ENCODE measurements around the gene MAZ.
"Not testable (repeated sequence)": the region's sequence is repeated elsewhere in the genome, so short reads cannot be mapped to it uniquely, and the experiment has no call there.

MAZ gene

GRCh38 chr16:29806099-29806579 is at the start of gene MAZ:
Gene MAZ (plus strand): TSS chr16:29806529. CDS start chr16:29806702, 173 bp downstream.
- peak; percentile 93 for DNase-seq

DNA sequence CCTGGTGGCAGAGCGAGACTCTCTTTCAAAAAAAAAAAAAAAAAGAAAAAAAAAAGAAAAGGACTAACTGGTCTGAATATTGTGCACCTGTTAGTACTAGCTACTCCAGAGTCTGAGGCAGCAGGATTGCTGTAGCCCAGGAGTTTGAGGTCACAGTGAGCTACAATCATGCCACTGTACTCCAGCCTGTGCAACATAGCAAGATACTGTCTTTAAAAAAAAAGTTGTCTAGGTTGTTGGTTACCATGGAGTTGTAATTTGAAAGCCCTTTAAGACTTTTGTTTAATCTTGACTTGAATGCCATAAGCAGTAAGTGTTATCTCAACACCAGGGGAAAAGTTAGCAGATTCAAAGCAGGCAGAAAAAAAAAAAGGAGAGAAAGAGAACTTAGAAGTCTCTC is 49.7 kb upstream of the MAZ start:
- peak; percentile 80 for DNase-seq

DNA sequence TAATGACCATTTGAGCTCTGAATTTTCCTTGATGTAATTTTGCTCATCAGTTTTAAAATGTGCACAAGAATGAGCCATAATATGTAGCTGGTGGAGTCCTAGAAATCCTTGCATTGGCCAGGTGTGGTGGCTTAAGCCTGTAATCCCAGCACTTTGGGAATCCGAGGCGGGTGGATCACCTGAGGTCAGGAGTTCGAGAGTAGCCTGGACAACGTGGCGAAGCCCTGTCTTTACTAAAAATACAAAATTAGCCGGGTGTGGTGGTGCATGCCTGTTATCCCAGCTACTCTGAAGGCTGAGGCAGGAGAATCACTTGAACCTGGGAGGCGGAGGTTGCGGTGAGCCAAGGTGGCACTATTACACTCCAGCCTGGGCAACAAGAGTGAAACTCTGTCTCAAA is 49.2 kb upstream of the MAZ start:
- not testable (repeated sequence) for DNase-seq

- peak; percentile 84 for DNase-seq
Measured at GRCh38 chr16:29757950-29758466, 48.3 kb upstream of the MAZ start.

GRCh38 chr16:29760567-29761279 is 45.6 kb upstream of the MAZ start:
- no peak for DNase-seq

- not testable (repeated sequence) for DNase-seq
Measured at GRCh38 chr16:29761280-29761651, 45.1 kb upstream of the MAZ start.

DNA sequence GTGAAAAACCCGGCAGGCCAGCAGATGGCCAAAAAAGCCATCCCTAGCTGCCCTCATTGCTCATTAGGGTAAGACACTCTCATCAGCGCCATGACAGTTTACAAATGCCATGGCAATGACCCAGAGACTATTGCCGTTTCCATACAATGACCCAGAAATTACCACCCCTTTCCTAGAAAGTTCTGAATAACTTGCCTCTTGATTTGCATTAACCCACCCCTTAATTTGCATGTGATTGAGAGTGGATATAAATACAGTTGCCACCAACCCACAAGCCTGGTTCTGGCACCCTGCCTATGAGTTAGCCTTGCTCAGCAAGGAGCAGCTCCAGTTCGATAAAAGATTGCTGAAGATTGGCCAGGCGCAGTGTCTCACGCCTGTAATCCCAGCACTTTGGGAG is 44.4 kb upstream of the MAZ start:
- peak; percentile 93 for DNase-seq

GRCh38 chr16:29763326-29763725 is 43.0 kb upstream of the MAZ start:
- no peak for DNase-seq

- no peak for DNase-seq
Measured at GRCh38 chr16:29765167-29766032, 40.9 kb upstream of the MAZ start.

GRCh38 chr16:29766571-29766970 is 39.8 kb upstream of the MAZ start:
- DNase-seq = no peak

DNA sequence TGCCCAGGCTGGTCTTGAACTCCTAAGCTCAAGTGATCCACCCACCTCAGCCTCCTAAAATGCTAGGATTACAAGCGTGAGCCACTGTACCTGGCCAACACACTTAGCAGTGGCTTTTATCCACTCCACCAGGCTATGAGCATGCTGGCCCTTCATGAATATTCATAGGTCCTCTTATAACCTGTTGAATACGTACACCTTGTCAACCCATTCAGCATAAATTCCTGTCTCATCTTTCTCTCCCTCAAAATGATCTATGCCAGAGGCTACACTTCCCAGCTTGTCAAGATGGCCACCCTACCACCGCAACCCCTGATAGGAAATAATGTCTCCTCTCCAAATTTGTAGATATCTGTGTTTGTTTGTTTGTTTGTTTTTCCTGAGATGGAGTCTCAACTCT is 39.3 kb upstream of the MAZ start:
- no peak for DNase-seq

- DNase-seq = no peak
Measured at GRCh38 chr16:29769507-29769906, 36.8 kb upstream of the MAZ start.

- no peak for DNase-seq
Measured at GRCh38 chr16:29770250-29770929, 35.9 kb upstream of the MAZ start.

DNA sequence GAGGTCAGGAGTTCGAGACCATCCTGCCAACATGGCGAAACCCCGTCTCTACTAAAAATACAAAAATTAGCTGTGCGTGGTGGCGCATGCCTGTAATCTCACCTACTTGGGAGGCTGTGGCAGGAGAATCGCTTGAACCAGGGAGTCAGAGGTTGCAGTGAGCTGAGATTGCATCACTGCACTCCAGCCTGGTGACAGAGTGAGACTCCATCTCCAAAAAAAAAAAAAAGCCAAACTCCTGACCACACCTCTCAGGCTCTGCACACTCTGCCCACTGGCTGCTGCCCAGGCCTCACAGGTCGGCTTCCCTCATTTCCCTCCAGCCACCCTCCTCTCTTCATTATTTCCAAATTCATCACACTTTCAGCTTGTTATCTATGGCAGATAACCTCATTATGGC is 34.0 kb upstream of the MAZ start:
- DNase-seq = peak; percentile 35

DNA sequence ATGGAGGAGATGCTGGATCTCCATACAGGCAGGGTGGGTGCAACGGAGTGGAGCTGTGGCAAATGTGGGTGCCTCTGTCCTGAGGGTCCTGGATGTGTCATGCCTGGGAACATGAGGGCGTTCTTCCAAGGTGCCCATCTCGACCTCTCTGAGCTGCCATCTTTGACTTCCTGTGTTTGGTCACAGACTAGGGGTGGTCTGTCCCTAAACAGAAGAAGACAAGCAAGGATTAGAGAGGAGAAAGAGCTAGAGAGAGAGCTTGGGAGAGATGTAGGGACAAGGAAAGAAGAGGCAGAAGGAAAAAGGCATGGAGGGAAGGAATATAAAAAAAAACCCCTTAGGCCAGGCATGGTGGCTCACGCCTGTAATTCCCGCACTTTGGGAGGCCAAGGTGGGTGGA is 31.6 kb upstream of the MAZ start:
- no peak for DNase-seq

DNA sequence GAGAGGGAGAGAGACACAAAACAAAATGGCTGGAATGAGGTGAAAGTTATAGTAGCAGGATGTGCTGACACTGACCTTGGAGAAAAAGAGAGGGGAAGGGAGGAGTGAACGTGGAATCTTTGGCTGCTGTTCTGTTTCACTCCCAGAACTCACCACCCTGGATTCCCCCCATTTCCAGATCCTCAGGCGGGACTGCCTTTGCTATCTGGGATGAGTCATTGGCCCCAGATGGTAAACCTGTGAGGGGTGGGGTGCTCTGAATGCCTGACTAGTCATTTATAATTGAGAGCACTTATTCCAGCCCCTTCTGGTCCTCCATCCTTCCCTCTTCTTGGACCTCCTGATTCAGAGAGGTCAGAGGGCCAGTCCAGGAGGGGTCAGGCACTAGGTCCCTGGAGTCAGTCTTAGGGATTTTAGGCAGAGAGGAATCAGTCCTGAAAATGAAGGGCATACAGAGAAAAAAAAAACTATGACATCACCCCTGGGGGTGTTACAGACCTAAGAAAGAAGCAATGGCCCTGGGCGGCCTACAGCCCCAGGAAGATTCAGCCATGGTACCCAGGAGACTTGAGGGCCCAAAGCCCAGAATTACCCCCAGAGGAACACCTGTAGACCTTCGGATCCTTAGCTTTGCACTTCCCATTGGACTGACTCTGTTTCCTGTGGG is 30.5 kb upstream of the MAZ start:
- DNase-seq = no peak

DNA sequence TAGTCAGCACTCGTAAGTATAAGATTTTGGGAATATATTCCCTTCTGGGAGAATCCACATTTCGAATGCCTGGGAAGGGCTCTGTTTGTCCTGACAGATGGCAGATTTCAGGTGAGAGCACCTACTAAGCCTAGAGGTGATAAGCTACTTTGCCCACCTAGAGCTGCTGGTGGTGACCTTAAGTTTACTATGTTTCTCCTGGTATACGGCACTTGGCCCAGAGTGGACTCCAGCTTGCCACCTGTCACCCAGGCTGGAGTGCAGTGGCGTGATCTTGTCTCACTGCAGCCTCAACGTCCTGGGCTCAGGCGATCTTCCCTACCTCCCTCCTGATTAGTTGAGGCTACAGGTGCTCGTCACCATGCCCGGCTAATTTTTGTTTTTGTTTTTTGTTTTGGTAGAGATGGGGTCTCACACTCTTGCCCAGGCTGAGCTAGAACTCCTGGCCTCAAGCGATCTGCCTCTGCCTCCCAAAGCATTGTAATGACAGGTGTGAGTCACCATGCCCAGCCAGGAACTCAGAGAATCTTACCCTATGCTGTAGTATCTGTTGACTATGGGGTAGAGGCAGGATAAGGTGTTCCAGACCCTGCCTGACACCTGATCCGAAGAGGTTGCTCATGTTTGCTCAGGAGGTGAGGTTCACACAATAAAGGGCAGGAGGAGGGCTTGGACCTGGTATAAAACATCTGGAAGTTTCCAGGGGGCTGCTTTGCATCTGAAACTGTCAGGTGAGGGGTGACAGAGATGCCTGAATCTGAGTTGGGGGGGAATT is 28.6 kb upstream of the MAZ start, which contains the start of gene ZG16:
Gene ZG16, plus strand, starts transcription at position 681 of the 775 bp plus-strand sequence. CDS start 1,011 bp downstream, outside the sequence.
- DNase-seq = no peak

- no peak for DNase-seq
Measured at GRCh38 chr16:29779474-29779873, 26.9 kb upstream of the MAZ start.

DNA sequence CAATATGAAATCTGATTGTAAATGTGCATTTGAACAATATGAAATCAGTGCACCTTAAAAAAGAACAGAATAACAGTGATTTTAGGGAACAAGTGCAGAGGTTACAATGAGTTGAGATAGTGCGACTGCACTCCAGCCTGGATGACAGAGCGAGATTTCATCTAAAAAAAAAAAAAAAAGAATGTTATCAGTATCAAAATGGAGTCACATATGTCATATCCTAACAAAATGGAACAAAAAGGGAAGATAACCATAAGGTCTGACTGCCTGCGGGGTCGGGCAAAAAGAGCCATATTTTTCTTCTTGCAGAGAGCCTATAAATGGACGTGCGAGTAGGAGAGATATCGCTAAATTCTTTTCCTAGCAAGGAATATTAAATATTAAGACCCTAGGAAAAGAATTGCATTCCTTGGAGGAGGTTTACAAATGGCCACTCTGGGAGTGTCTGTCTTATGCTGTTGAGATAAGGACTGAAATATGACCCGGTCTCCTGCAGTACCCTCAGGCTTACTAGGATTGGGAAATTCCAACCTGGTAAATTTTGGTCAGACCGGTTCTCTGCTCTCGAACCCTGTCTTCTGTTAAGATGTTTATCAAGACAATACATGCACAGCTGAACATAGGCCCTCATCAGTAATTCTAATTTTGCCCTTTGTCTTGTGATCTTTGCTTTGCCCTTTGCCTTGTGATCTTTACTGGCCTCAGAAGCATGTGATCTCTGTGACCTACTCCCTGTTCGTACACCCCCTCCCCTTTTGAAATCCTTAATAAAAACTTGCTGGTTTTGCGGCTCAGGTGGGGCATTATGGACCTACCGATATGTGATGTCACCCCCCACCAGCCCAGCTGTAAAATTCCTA is 23.0 kb upstream of the MAZ start:
- DNase-seq = peak; percentile 64

GRCh38 chr16:29784157-29784556 is 22.2 kb upstream of the MAZ start:
- DNase-seq = no peak
